PFSK-1 (cell line): ENCODE results near the gene TBX19.

Source experiments
- POLR2AphosphoS5 ChIP-seq: IDR thresholded peaks from 2 replicates; pipeline ENCODE4 v1.6.1; 2012; ENCODE audit warnings: low read depth, mild to moderate bottlenecking, control low read depth, low read length, moderate library complexity
- REST ChIP-seq, 2 experiments: IDR thresholded peaks; 2 replicates each; pipeline versions ENCODE4 v1.6.1 to v1.8.0; 2011 to 2012; ENCODE audit warnings: low read depth in 2 of 2, low read length in 2 of 2, control low read depth in 1 of 2, inconsistent platforms in 1 of 2, mild to moderate bottlenecking in 1 of 2, moderate library complexity in 1 of 2; ENCODE audit not compliant: insufficient read depth in 1 of 2
- SIN3A ChIP-seq: IDR thresholded peaks from 2 replicates; pipeline ENCODE4 v1.6.1; 2012; ENCODE audit warnings: mild to moderate bottlenecking, low read length, moderate library complexity, borderline replicate concordance; ENCODE audit not compliant: insufficient read depth
- TAF1 ChIP-seq: IDR thresholded peaks from 2 replicates; pipeline ENCODE4 v1.6.1; 2012; ENCODE audit warnings: low read length, control low read depth, borderline replicate concordance; ENCODE audit not compliant: insufficient read depth

- TF ChIP-seq POLR2AphosphoS5, result no peak
- TF ChIP-seq REST (IDR thresholded peaks at IDR 0.05; ENCODE audit: insufficient read depth in 1 of 2, low read depth in 2 of 2, low read length in 2 of 2), result no peak
- no peak for TF ChIP-seq SIN3A
- TF ChIP-seq TAF1, result no peak
These were observed 19.3 kb upstream of the TBX19 start for GRCh38 chr1:168261390-168261789.
